C4-2B (cell line): ENCODE data around the gene IFT172.

Source experiments
- CTCF ChIP-seq: fragments of 450-650 bp; conservative IDR thresholded peaks from 2 replicates; pipeline ENCODE4 v1.5.1; 2017; ENCODE audit warnings: mild to moderate bottlenecking
- ZFX ChIP-seq: fragments of 450-650 bp; IDR thresholded peaks from 2 replicates; pipeline ENCODE4 v1.6.1; 2017

GRCh38 chr2:27507293-27507692 lies 17.8 kb upstream of the IFT172 start:
- TF ChIP-seq CTCF (no peak), ZFX (no peak)
